Right cardiac atrium (tissue), 5 donors: ENCODE results near the gene LRBA. TPM values are rescaled to one million over a fixed set of nuclear protein-coding genes. Genes with fewer than 3 reads are reported as not detected.

Source experiments
- ATAC-seq, 2 donors: fragments of 200-7000 bp; cut with Tn5 transposase; one replicate each; pipeline versions ENCODE4 v1.8.0 to v1.9.1; 2020; ENCODE audit warnings: moderate library complexity in 2 of 2, mild to moderate bottlenecking in 1 of 2
- DNase-seq, 3 donors: peaks; one replicate each; pipeline ENCODE4 v3.0.0-alpha.2; 2020
- H3K27ac ChIP-seq: one replicate; pipeline ENCODE4 v1.5.1; 2013; ENCODE audit warnings: mild to moderate bottlenecking, low read length, control low read depth, moderate library complexity
- H3K27me3 ChIP-seq: one replicate; pipeline ENCODE4 v1.6.1; 2013; ENCODE audit not compliant: control insufficient read depth, insufficient read depth
- H3K4me1 ChIP-seq: one replicate; pipeline ENCODE4 v1.6.1; 2013; ENCODE audit warnings: low read length; ENCODE audit not compliant: control insufficient read depth, insufficient read depth
- H3K4me3 ChIP-seq: one replicate; pipeline ENCODE4 v1.5.1; 2013; ENCODE audit warnings: low read length, control low read depth
- H3K9me3 ChIP-seq: one replicate; pipeline ENCODE4 v1.6.1; 2013; ENCODE audit warnings: low read length; ENCODE audit not compliant: control insufficient read depth
- WGBS: extraction: QIAGEN DNeasy Blood & Tissue Kit; methylation state at CpG from one replicate; pipeline ENCODE4 v1.1.7; 2013; 5-methylcytosine and 5-hydroxymethylcytosine counted together
- intact Hi-C, 4 donors: fragments of 100-400 bp; cut with DNase I; formaldehyde crosslinking; loops; one replicate each; pipeline versions ENCODE4 v1.11.0 to v1.14.0; 2022 to 2023
- polyA plus RNA-seq: library from polyadenylated mRNA; stranded (reverse); fragments of 200-250 nt; gene quantifications from one replicate; pipeline ENCODE4 v1.2.3, GENCODE V29; 2013
- total RNA-seq, 4 donors: library from RNA; stranded (reverse); fragmentation: NEBNext Ultra II Directional; extraction: Animal tissue kit (Norgen Biotek cat#: 25700); gene quantifications; one replicate each; pipeline ENCODE4 v1.2.1, GENCODE V29; 2021
- donor health status: healthy with polysubstance abuse.
- donor health status: DM: no; HTN: yes; CAD: no.
- donor health status: DM: no; HTN: no; CAD: no.
- donor health status: DM: no; HTN: yes; CAD: no; lungs with severe emphysema.
- donor health status: DM: yes; HTN: yes; CAD: no.

Gene LRBA
- total and polyA plus RNA-seq, 5 donors, result 14.4 to 29.9 (median 23.4) TPM

DNA sequence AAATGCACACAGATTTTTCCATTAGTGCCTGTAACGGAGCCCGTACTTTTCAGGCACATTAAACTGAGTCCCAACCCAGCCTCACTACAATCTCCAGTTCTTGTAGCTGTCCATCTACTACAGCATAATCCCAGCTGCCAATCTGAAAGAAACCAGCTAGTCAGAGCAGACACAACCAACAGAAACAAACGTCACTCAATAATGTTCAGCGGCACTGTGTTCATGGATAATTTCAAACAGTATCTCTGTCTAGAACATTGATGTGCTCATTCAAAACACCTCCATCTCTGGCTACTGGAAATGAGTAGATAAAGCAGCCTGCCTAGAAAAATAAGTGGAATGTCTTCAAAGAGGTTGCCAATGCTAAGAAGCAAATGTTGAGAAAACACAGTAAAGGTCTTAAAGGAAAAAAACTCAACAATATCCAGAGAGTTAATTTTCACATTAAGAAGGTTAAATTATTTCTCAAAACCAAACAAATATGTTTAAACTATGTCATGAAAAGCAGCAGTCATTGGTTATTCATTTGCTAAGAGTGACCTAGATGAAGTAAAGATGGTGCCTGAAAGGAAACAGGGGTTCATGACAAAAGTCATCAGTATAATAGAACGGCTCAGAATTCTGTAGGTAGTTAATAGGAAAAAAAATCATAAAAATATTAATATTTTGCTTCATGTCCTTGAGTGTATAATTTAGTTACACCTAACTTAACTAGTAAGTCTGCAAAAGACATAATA is 678.2 kb downstream of the LRBA start:
- ATAC-seq, result no peak
- Histone ChIP-seq H3K27ac (no peak overlapping the region), H3K9me3 (no peaks in the 10 kb centered on the region), H3K4me3 (no peak overlapping the region), H3K27me3 (no peaks in the 10 kb centered on the region), H3K4me1 (peaks cover 1% of the 10 kb centered on the region)
- 64% methylated on average over 5 of the region's 5 CpGs for WGBS
- intact Hi-C loops, result no loop called here
- no peak for DNase-seq

- ATAC-seq, result no peak
- no peaks in the 10 kb centered on the region for H3K27me3 ChIP-seq
- no peak overlapping the region for H3K4me3 ChIP-seq
- no peak for DNase-seq
- peaks cover 1% of the 10 kb centered on the region for H3K4me1 ChIP-seq
- H3K27ac ChIP-seq, result no peak overlapping the region
- H3K9me3 ChIP-seq, result no peaks in the 10 kb centered on the region
- intact Hi-C loops, result no loop called here
Measured at GRCh38 chr4:150332961-150333360, 682.1 kb downstream of the LRBA start.

- H3K27ac ChIP-seq, result no peak overlapping the region
- no peaks in the 10 kb centered on the region for H3K9me3 ChIP-seq
- H3K4me1 ChIP-seq, result peaks cover 1% of the 10 kb centered on the region
- DNase-seq (no peak), ATAC-seq (no peak)
- intact Hi-C loops, result no loop called here
- H3K4me3 ChIP-seq, result no peak overlapping the region
- no peaks in the 10 kb centered on the region for H3K27me3 ChIP-seq
Measured at GRCh38 chr4:150332086-150332485, 683.0 kb downstream of the LRBA start.

- H3K4me1 ChIP-seq, result no peaks in the 10 kb centered on the region
- ATAC-seq, result no peak
- intact Hi-C loops, result no loop called here
- H3K27ac ChIP-seq, result no peak overlapping the region
- H3K9me3 ChIP-seq, result no peaks in the 10 kb centered on the region
- H3K4me3 ChIP-seq, result no peak overlapping the region
- no peaks in the 10 kb centered on the region for H3K27me3 ChIP-seq
- no peak for DNase-seq
Measured at GRCh38 chr4:150329373-150329772, 685.7 kb downstream of the LRBA start.

DNA sequence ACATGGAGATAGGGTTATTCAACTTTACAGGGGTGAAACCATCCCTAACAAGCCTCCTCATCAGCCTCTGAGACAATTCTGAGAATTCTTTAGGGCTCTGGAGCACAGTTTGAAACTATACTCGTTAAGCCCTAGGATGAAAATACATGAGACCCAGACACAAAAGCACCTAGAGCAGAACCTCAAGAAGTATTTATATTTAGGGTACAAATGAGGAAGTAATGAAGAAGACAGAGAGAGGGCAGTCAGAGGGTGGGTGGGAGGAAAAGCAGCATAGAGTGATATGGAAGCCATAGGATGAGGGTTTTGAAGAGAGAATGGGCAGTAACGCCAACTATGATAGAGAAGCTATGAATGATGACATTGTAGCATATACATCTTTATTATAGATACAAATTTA is 686.6 kb downstream of the LRBA start:
- WGBS, result 96% methylated on average over 2 of the region's 2 CpGs
- ATAC-seq (no peak), DNase-seq (no peak)
- intact Hi-C loops, result no loop called here
- H3K9me3 ChIP-seq, result no peaks in the 10 kb centered on the region
- H3K27ac ChIP-seq, result no peak overlapping the region
- H3K4me1 ChIP-seq, result no peaks in the 10 kb centered on the region
- no peak overlapping the region for H3K4me3 ChIP-seq
- no peaks in the 10 kb centered on the region for H3K27me3 ChIP-seq

GRCh38 chr4:150327262-150327780 is 687.8 kb downstream of the LRBA start:
- WGBS, result 75% methylated on average over 3 of the region's 3 CpGs
- no peaks in the 10 kb centered on the region for H3K9me3 ChIP-seq
- intact Hi-C loops, result no loop called here
- H3K4me1 ChIP-seq, result no peaks in the 10 kb centered on the region
- no peak overlapping the region for H3K4me3 ChIP-seq
- ATAC-seq (no peak), DNase-seq (no peak)
- H3K27me3 ChIP-seq, result no peaks in the 10 kb centered on the region
- no peak overlapping the region for H3K27ac ChIP-seq

DNA sequence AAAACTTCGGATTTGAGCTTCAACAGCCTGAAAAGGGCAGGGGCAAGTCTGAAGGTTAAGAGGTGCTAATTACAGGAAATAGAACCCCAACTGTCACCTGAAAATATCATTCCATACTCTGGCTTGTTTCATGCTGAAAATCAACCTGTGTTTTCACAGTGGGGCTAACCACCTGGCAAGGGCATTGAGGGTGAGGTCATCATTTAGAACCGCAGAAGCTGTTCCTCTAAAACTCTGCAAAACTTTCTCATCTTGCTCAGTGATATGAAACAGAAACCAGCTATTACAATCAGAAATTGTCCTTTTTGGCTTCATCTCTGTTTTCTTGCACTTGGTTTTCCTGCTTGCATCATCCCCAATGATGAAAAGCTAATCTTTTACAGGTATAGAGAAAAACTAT is 689.2 kb downstream of the LRBA start:
- Histone ChIP-seq H3K9me3 (no peaks in the 10 kb centered on the region), H3K4me1 (no peaks in the 10 kb centered on the region), H3K27me3 (no peaks in the 10 kb centered on the region), H3K27ac (no peak overlapping the region), H3K4me3 (no peak overlapping the region)
- DNase-seq (no peak), ATAC-seq (no peak)
- 86% methylated on average over 2 of the region's 2 CpGs for WGBS
- intact Hi-C loops, result no loop called here

- H3K27ac ChIP-seq, result no peak overlapping the region
- no peak for DNase-seq
- intact Hi-C loops, result no loop called here
- no peaks in the 10 kb centered on the region for H3K9me3 ChIP-seq
- H3K27me3 ChIP-seq, result no peaks in the 10 kb centered on the region
- H3K4me3 ChIP-seq, result no peak overlapping the region
- no peaks in the 10 kb centered on the region for H3K4me1 ChIP-seq
- ATAC-seq, result no peak
- WGBS, result 80% methylated on average over 7 of the region's 7 CpGs
Measured at GRCh38 chr4:150323406-150324325, 691.4 kb downstream of the LRBA start.

GRCh38 chr4:150322646-150323045 is 692.4 kb downstream of the LRBA start:
- WGBS, result 91% methylated on average over 4 of the region's 4 CpGs
- H3K4me3 ChIP-seq, result no peak overlapping the region
- H3K4me1 ChIP-seq, result no peaks in the 10 kb centered on the region
- no peak for ATAC-seq
- no peaks in the 10 kb centered on the region for H3K27me3 ChIP-seq
- no peak overlapping the region for H3K27ac ChIP-seq
- DNase-seq, result no peak
- no peaks in the 10 kb centered on the region for H3K9me3 ChIP-seq
- intact Hi-C loops, result no loop called here

- no peaks in the 10 kb centered on the region for H3K27me3 ChIP-seq
- ATAC-seq (no peak), DNase-seq (no peak)
- 60% methylated on average over 3 of the region's 3 CpGs for WGBS
- intact Hi-C loops, result no loop called here
- no peak overlapping the region for H3K4me3 ChIP-seq
- no peak overlapping the region for H3K27ac ChIP-seq
- H3K4me1 ChIP-seq, result no peaks in the 10 kb centered on the region
- no peaks in the 10 kb centered on the region for H3K9me3 ChIP-seq
Measured at GRCh38 chr4:150321113-150321512, 694.0 kb downstream of the LRBA start.

DNA sequence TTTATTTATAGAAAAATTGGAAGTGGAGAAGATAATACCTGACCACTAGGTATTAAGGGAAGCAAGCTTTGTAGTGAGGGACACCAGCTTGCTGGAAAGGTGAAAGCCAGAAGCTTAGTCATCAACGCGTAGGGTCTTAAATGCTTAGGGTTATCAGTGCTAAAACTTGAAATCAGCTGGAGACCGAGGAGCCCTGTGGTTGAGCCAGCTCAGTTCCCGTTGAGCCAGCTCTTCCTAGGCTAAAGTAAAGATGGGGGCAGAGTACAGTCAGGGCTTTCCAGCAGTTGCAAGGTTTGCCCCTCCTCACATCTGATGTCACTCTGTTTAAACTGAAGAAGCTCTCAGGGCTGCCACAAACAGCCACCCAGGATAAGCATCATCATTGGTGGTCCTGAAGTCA is 696.1 kb downstream of the LRBA start:
- no peak for ATAC-seq
- Histone ChIP-seq H3K4me1 (no peaks in the 10 kb centered on the region), H3K4me3 (no peak overlapping the region), H3K9me3 (no peaks in the 10 kb centered on the region), H3K27me3 (no peaks in the 10 kb centered on the region), H3K27ac (no peak overlapping the region)
- intact Hi-C loops, result no loop called here
- DNase-seq, result no peak
- WGBS, result 64% methylated on average over 4 of the region's 4 CpGs
